ENCODE measurements around the gene EIF3CL. TPM values are rescaled to one million over a fixed set of nuclear protein-coding genes. Genes with fewer than 3 reads are reported as not detected.
"Not testable (repeated sequence)": the region's sequence is repeated elsewhere in the genome, so short reads cannot be mapped to it uniquely, and the experiment has no call there.

EIF3CL gene
- total RNA-seq, 4 donors from 2014 or later = 146 to 217 (median 216) TPM

- H3K4me1 ChIP-seq, H3K27ac ChIP-seq, H3K9me3 ChIP-seq, H3K27me3 ChIP-seq, DNase-seq, H3K4me3 ChIP-seq, H3K36me3 ChIP-seq: not testable (repeated sequence)
Observed at GRCh38 chr16:28377108-28377625, 26.5 kb downstream of the EIF3CL start.

GRCh38 chr16:28375115-28375514 is 28.5 kb downstream of the EIF3CL start:
- not testable (repeated sequence) for DNase-seq, H3K27ac ChIP-seq, H3K4me3 ChIP-seq, H3K4me1 ChIP-seq, H3K9me3 ChIP-seq, H3K36me3 ChIP-seq, H3K27me3 ChIP-seq

- H3K9me3 ChIP-seq, H3K4me3 ChIP-seq, H3K27ac ChIP-seq, H3K36me3 ChIP-seq, H3K4me1 ChIP-seq, DNase-seq, H3K27me3 ChIP-seq: not testable (repeated sequence)
Observed at GRCh38 chr16:28374281-28374680, 29.4 kb downstream of the EIF3CL start.

- not testable (repeated sequence) for H3K36me3 ChIP-seq, H3K4me1 ChIP-seq, H3K27ac ChIP-seq, H3K9me3 ChIP-seq, H3K27me3 ChIP-seq, H3K4me3 ChIP-seq
- peak in 2 of 3 donors; percentile 9 to 43 for DNase-seq
Observed at GRCh38 chr16:28367926-28368325, 35.7 kb downstream of the EIF3CL start.

GRCh38 chr16:28364268-28365173 is 39.1 kb downstream of the EIF3CL start:
- not testable (repeated sequence) for DNase-seq, H3K27ac ChIP-seq

GRCh38 chr16:28363408-28363807 is 40.2 kb downstream of the EIF3CL start, which contains the start of gene NPIPB6:
Gene NPIPB6 (minus strand): TSS chr16:28363508. CDS start chr16:28362822, 686 bp downstream.
- H3K27me3 ChIP-seq, H3K9me3 ChIP-seq, H3K36me3 ChIP-seq, H3K4me3 ChIP-seq, H3K4me1 ChIP-seq, DNase-seq: not testable (repeated sequence)
- peak within 1 kb of the TSS in 1 of 4 donors; percentile 52 for H3K27ac ChIP-seq

More at GRCh38 chr16:28364268-28365173, 39.1 kb downstream of the EIF3CL start:
- not testable (repeated sequence) for H3K9me3 ChIP-seq, H3K4me3 ChIP-seq, H3K27me3 ChIP-seq, H3K36me3 ChIP-seq, H3K4me1 ChIP-seq

GRCh38 chr16:28362600-28362999 is 41.0 kb downstream of the EIF3CL start:
- not testable (repeated sequence) for H3K27me3 ChIP-seq, H3K4me3 ChIP-seq, H3K36me3 ChIP-seq, H3K9me3 ChIP-seq, H3K4me1 ChIP-seq
- peak in 1 of 3 donors; percentile 17 for DNase-seq
- H3K27ac ChIP-seq = peak overlapping the region in 1 of 4 donors; percentile 52

GRCh38 chr16:28338230-28338629 is 65.4 kb downstream of the EIF3CL start:
- H3K36me3 ChIP-seq, H3K27ac ChIP-seq, H3K9me3 ChIP-seq, H3K4me1 ChIP-seq, H3K27me3 ChIP-seq, H3K4me3 ChIP-seq: not testable (repeated sequence)
- DNase-seq = peak in 1 of 3 donors; percentile 25

GRCh38 chr16:28336940-28337710 is 66.5 kb downstream of the EIF3CL start:
- not testable (repeated sequence) for H3K36me3 ChIP-seq, H3K4me3 ChIP-seq, H3K4me1 ChIP-seq, DNase-seq, H3K9me3 ChIP-seq, H3K27ac ChIP-seq, H3K27me3 ChIP-seq

GRCh38 chr16:28335678-28336077 is 68.0 kb downstream of the EIF3CL start:
- H3K4me1 ChIP-seq, H3K27me3 ChIP-seq, H3K4me3 ChIP-seq, H3K27ac ChIP-seq, DNase-seq, H3K9me3 ChIP-seq, H3K36me3 ChIP-seq: not testable (repeated sequence)

- H3K4me3 ChIP-seq, H3K27me3 ChIP-seq, H3K4me1 ChIP-seq, DNase-seq, H3K36me3 ChIP-seq, H3K27ac ChIP-seq, H3K9me3 ChIP-seq: not testable (repeated sequence)
Observed at GRCh38 chr16:28332632-28333031, 71.0 kb downstream of the EIF3CL start.

- not testable (repeated sequence) for H3K36me3 ChIP-seq, H3K27ac ChIP-seq, H3K27me3 ChIP-seq, H3K4me1 ChIP-seq, H3K4me3 ChIP-seq, H3K9me3 ChIP-seq
- DNase-seq = peak in 1 of 3 donors; percentile 6
Observed at GRCh38 chr16:28330981-28331380, 72.7 kb downstream of the EIF3CL start.

GRCh38 chr16:28330232-28330631 is 73.4 kb downstream of the EIF3CL start:
- not testable (repeated sequence) for H3K4me1 ChIP-seq, H3K27me3 ChIP-seq, H3K36me3 ChIP-seq, H3K27ac ChIP-seq, H3K4me3 ChIP-seq, H3K9me3 ChIP-seq
- DNase-seq = peak in 2 of 3 donors; percentile 15 to 30
